HCT116 (cell line): Measurements from ENCODE around the gene ABHD2. TPM values are rescaled to one million over a fixed set of nuclear protein-coding genes. Genes with fewer than 3 reads are reported as not detected.

Experiments
- ATAC-seq: fragments of 200-7000 bp; cut with Tn5 transposase; 2 replicates; pipeline ENCODE4 v1.9.1; 2020; ENCODE audit warnings: mild to moderate bottlenecking, moderate library complexity
- BruUV-seq: library from RNA; stranded (reverse); fragments of 400-500 nt; replicated peaks from 2 replicates; lab custom pipeline; 2021; lab: Mats Ljungman, UMichigan
- CTCF ChIA-PET: fragments of 300-600 bp; sonication (Branson Sonifier 250); formaldehyde crosslinking; loops from one replicate; lab custom pipeline; 2021; ENCODE audit warnings: antibody characterized with exemption; lab: Charles Lee
- POLR2A ChIA-PET: fragments of 300-600, 350-600 bp; sonication (Branson Sonifier 250); formaldehyde crosslinking; loops from one replicate; lab custom pipeline; 2021; ENCODE audit warnings: antibody characterized with exemption; lab: Charles Lee
- RAD21 ChIA-PET, 2 experiments: fragments of 300-600 bp; sonication (Branson Sonifier 250); formaldehyde crosslinking; loops; one replicate each; lab custom pipeline; 2023; ENCODE audit warnings: low total read pairs in 2 of 2; ENCODE audit not compliant: uncharacterized antibody in 2 of 2, unreplicated experiment in 2 of 2, low non-redundant PET in 1 of 2; lab: Charles Lee
- DNase-seq: peaks from one replicate; pipeline ENCODE4 v3.0.0-alpha.2; 2010; ENCODE audit warnings: low read depth, low spot score
- H2AFZ ChIP-seq: fragments of 200-600 bp; shearing (Covaris generic), sonication (generic); 2 replicates; pipeline ENCODE4 v1.6.1; 2017; ENCODE audit warnings: low read depth, mixed run types, mixed read lengths, antibody characterized with exemption, low read length; ENCODE audit not compliant: poor library complexity, severe bottlenecking
- H3K27ac ChIP-seq: 2 replicates; pipeline ENCODE4 v1.5.1; 2012; ENCODE audit warnings: low read depth, low read length
- H3K27me3 ChIP-seq: fragments of 200-600 bp; sonication (generic); 2 replicates; pipeline ENCODE4 v1.6.1; 2016; ENCODE audit warnings: mixed run types, low read length, mixed read lengths; ENCODE audit not compliant: insufficient read depth
- H3K36me3 ChIP-seq, 2 experiments: fragments of 200-500 bp in 1 of 2; fragments of 200-600 bp in 1 of 2; sonication (Bioruptor generic) in 1 of 2; sonication (generic) in 1 of 2; 2 replicates each; pipeline versions ENCODE4 v1.5.1 to v1.6.1; 2014 to 2016; ENCODE audit warnings: low read length in 2 of 2, inconsistent platforms in 1 of 2, mixed read lengths in 1 of 2, mixed run types in 1 of 2; ENCODE audit not compliant: insufficient read depth in 2 of 2, control insufficient read depth in 1 of 2
- H3K4me1 ChIP-seq, 2 experiments: fragments of 200-600 bp in 1 of 2; sonication (generic) in 1 of 2; 2 replicates each; pipeline versions ENCODE4 v1.5.1 to v1.6.1; 2012 to 2017; ENCODE audit warnings: low read length in 2 of 2, inconsistent platforms in 1 of 2, mild to moderate bottlenecking in 1 of 2, mixed read lengths in 1 of 2, mixed run types in 1 of 2, moderate library complexity in 1 of 2; ENCODE audit not compliant: insufficient read depth in 2 of 2, control insufficient read depth in 1 of 2
- H3K4me2 ChIP-seq: fragments of 200-600 bp; sonication (generic); 2 replicates; pipeline ENCODE4 v1.6.1; 2017; ENCODE audit warnings: mixed run types, low read length, mixed read lengths
- H3K4me3 ChIP-seq, 2 experiments: fragments of 200-600 bp in 1 of 2; sonication (generic) in 1 of 2; replicated peaks in 1 of 2; 2 replicates each; pipeline ENCODE4 v1.5.1; 2011 to 2016; ENCODE audit warnings: low read length in 2 of 2, control low read depth in 1 of 2, low read depth in 1 of 2, mild to moderate bottlenecking in 1 of 2, mixed read lengths in 1 of 2, mixed run types in 1 of 2
- H3K79me2 ChIP-seq: fragments of 200-600 bp; sonication (generic); 2 replicates; pipeline ENCODE4 v1.6.1; 2017; ENCODE audit warnings: mild to moderate bottlenecking, mixed run types, low read length, moderate library complexity, mixed read lengths; ENCODE audit not compliant: insufficient read depth
- H3K9ac ChIP-seq: fragments of 200-600 bp; sonication (generic); 2 replicates; pipeline ENCODE4 v1.6.1; 2016; ENCODE audit warnings: low read length, mixed read lengths
- H3K9me2 ChIP-seq: fragments of 200-600 bp; sonication (generic), shearing (Covaris generic); 2 replicates; pipeline ENCODE4 v1.6.1; 2017; ENCODE audit warnings: mixed run types, mild to moderate bottlenecking, moderate library complexity; ENCODE audit not compliant: insufficient read depth
- H3K9me3 ChIP-seq, 2 experiments: fragments of 200-500 bp in 1 of 2; fragments of 200-600 bp in 1 of 2; sonication (Bioruptor generic) in 1 of 2; sonication (generic) in 1 of 2; 2 replicates each; pipeline ENCODE4 v1.6.1; 2014 to 2017; ENCODE audit warnings: low read length in 2 of 2, mixed read lengths in 2 of 2, inconsistent platforms in 1 of 2, low read depth in 1 of 2, mild to moderate bottlenecking in 1 of 2, mixed run types in 1 of 2, moderate library complexity in 1 of 2; ENCODE audit not compliant: control insufficient read depth in 1 of 2, insufficient read depth in 1 of 2
- H4K20me1 ChIP-seq: fragments of 200-600 bp; sonication (generic), shearing (Covaris generic); 2 replicates; pipeline ENCODE4 v1.6.1; 2017; ENCODE audit warnings: mixed run types, mild to moderate bottlenecking, moderate library complexity; ENCODE audit not compliant: insufficient read depth
- CBX3 ChIP-seq: IDR thresholded peaks from 2 replicates; pipeline ENCODE4 v1.6.1; 2012; ENCODE audit warnings: low read depth
- CTCF ChIP-seq, 3 experiments: fragments of 200-600 bp in 1 of 3; sonication (generic) in 1 of 3; IDR thresholded peaks in 2 of 3; conservative IDR thresholded peaks in 1 of 3; 2 replicates each; pipeline ENCODE4 v1.5.1; 2012 to 2017; ENCODE audit warnings: low read depth in 2 of 3, low read length in 2 of 3, antibody characterized with exemption in 1 of 3, borderline replicate concordance in 1 of 3, control low read depth in 1 of 3, mild to moderate bottlenecking in 1 of 3, mixed read lengths in 1 of 3, mixed run types in 1 of 3, moderate library complexity in 1 of 3; ENCODE audit not compliant: insufficient read depth in 1 of 3
- EGR1 ChIP-seq: IDR thresholded peaks from 2 replicates; pipeline ENCODE4 v1.6.1; 2012; ENCODE audit warnings: low read depth
- EZH2phosphoT487 ChIP-seq: fragments of 200-600 bp; IDR thresholded peaks from 2 replicates; pipeline ENCODE4 v1.6.1; 2018; ENCODE audit warnings: antibody characterized with exemption, borderline replicate concordance
- FOSL1 ChIP-seq: IDR thresholded peaks from 2 replicates; pipeline ENCODE4 v1.6.1; 2012; ENCODE audit warnings: low read depth
- JUND ChIP-seq: IDR thresholded peaks from 2 replicates; pipeline ENCODE4 v1.6.1; 2012
- POLR2A ChIP-seq: IDR thresholded peaks from 2 replicates; pipeline ENCODE4 v1.7.0; 2011; ENCODE audit warnings: borderline replicate concordance; ENCODE audit not compliant: insufficient read depth, insufficient read length; ENCODE audit errors: extremely low read depth
- POLR2AphosphoS5 ChIP-seq: IDR thresholded peaks from 2 replicates; pipeline ENCODE4 v1.6.1; 2011; ENCODE audit warnings: mild to moderate bottlenecking, low read depth, low read length, moderate library complexity
- RAD21 ChIP-seq: IDR thresholded peaks from 2 replicates; pipeline ENCODE4 v1.6.1; 2012; ENCODE audit warnings: low read depth, mild to moderate bottlenecking
- REST ChIP-seq: IDR thresholded peaks from 2 replicates; pipeline ENCODE4 v1.6.1; 2012; ENCODE audit warnings: low read depth
- SIN3A ChIP-seq: IDR thresholded peaks from 2 replicates; pipeline ENCODE4 v1.6.1; 2012; ENCODE audit warnings: low read depth
- SP1 ChIP-seq: IDR thresholded peaks from 2 replicates; pipeline ENCODE4 v1.6.1; 2012; ENCODE audit warnings: low read depth
- SRF ChIP-seq: IDR thresholded peaks from 2 replicates; pipeline ENCODE4 v1.6.1; 2012; ENCODE audit warnings: low read depth
- YY1 ChIP-seq: IDR thresholded peaks from 2 replicates; pipeline ENCODE4 v1.6.1; 2011; ENCODE audit warnings: low read length, low read depth, moderate library complexity, mild to moderate bottlenecking; ENCODE audit not compliant: insufficient replicate concordance; ENCODE audit errors: extremely low read depth
- ZFX ChIP-seq: fragments of 450-650 bp; IDR thresholded peaks from 2 replicates; pipeline ENCODE4 v1.6.1; 2017
- ZNF274 ChIP-seq: fragments of 200-500 bp; sonication (Bioruptor generic); IDR thresholded peaks from 2 replicates; pipeline ENCODE4 v1.6.1; 2014; ENCODE audit warnings: mild to moderate bottlenecking, low read depth, low read length, inconsistent platforms
- intact Hi-C: fragments of 100-400 bp; cut with micrococcal nuclease; formaldehyde crosslinking; loops from 2 replicates; pipeline ENCODE4 v1.10.0; 2022
- total RNA-seq: library from RNA; stranded (reverse); gene quantifications from one replicate; pipeline ENCODE4 v1.2.1, GENCODE V29; 2021; ENCODE audit not compliant: unreplicated experiment

ABHD2 gene
- total RNA-seq, 1 experiment from 2014 or later, result 40.8 TPM

GRCh38 chr15:89097313-89097712 is 9.1 kb downstream of the ABHD2 start:
- no peak overlapping the region for H3K4me3 ChIP-seq
- ATAC-seq (no peak), DNase-seq (no peak)
- H3K4me2 ChIP-seq, result no peak overlapping the region
- no TSS peak for BruUV-seq
- H3K9me2 ChIP-seq, result no peaks in the 10 kb centered on the region
- ChIA-PET CTCF (interaction anchor here (2.3 kb wide), 1 partner anchor 32 kb away, joined by 7 read pairs; no protein-coding TSS in a partner anchor), RAD21 (no interaction called here), POLR2A (interaction anchor here (2.7 kb wide), 1 partner anchor 9 kb away, joined by 17 read pairs; the partner anchor contains the start of gene ABHD2)
- no peak overlapping the region for H3K27ac ChIP-seq
- H4K20me1 ChIP-seq, result no peaks in the 10 kb centered on the region
- peaks cover 16% of the 10 kb centered on the region for H3K79me2 ChIP-seq
- H3K4me1 ChIP-seq, result peaks cover 18 to 25% of the 10 kb centered on the region in 2 experiments
- intact Hi-C loops, result no loop called here
- H3K36me3 ChIP-seq, result no peaks in the 10 kb centered on the region
- H3K9me3 ChIP-seq, result no peaks in the 10 kb centered on the region
- no peak overlapping the region for H3K9ac ChIP-seq
- TF ChIP-seq POLR2A (no peak), FOSL1 (no peak), SP1 (no peak), EGR1 (no peak), SRF (no peak), ZFX (no peak), RAD21 (no peak), CTCF (IDR thresholded peaks at IDR 0.05 in 2 of 3, conservative IDR thresholded peaks at IDR 0.05 in 1 of 3; ENCODE audit: borderline replicate concordance in 1 of 3, insufficient read depth in 1 of 3, low read depth in 2 of 3, low read length in 2 of 3) (no peak), REST (no peak), JUND (no peak), EZH2phosphoT487 (no peak), YY1 (no peak), ZNF274 (no peak), SIN3A (no peak), CBX3 (no peak), POLR2AphosphoS5 (no peak)
- no peak overlapping the region for H2AFZ ChIP-seq
- H3K27me3 ChIP-seq, result no peaks in the 10 kb centered on the region
